Neural cell (in vitro differentiated cells): ENCODE data around the gene TYMP. TPM values are rescaled to one million over a fixed set of nuclear protein-coding genes. Genes with fewer than 3 reads are reported as not detected.

ENCODE experiments used
- H2AFZ ChIP-seq: fragments of 200-600, 300-800 bp; sonication (generic), shearing (Covaris generic); 2 replicates; pipeline ENCODE4 v1.6.0; 2014; ENCODE audit warnings: low read depth, mild to moderate bottlenecking, antibody characterized with exemption, low read length, moderate library complexity
- H3F3A ChIP-seq: fragments of 200-600 bp; shearing (Covaris generic); 2 replicates; pipeline ENCODE4 v1.6.1; 2016; ENCODE audit warnings: mild to moderate bottlenecking, moderate library complexity, mixed read lengths, antibody characterized with exemption, low read length; ENCODE audit not compliant: insufficient read depth, poor library complexity, severe bottlenecking
- H3K27ac ChIP-seq: fragments of 200-600, 300-800 bp; sonication (generic), shearing (Covaris generic); 2 replicates; pipeline ENCODE4 v1.5.1; 2014; ENCODE audit warnings: mild to moderate bottlenecking, low read length, moderate library complexity
- H3K27me3 ChIP-seq: fragments of 300-800, 200-600 bp; sonication (generic), shearing (Covaris generic); 2 replicates; pipeline ENCODE4 v1.6.0; 2014; ENCODE audit warnings: mild to moderate bottlenecking, low read depth, low read length, moderate library complexity; ENCODE audit not compliant: insufficient read depth
- H3K36me3 ChIP-seq: fragments of 300-800, 200-600 bp; sonication (generic), shearing (Covaris generic); 2 replicates; pipeline ENCODE4 v1.5.1; 2014; ENCODE audit warnings: mild to moderate bottlenecking, antibody characterized with exemption, low read length, moderate library complexity; ENCODE audit not compliant: insufficient read depth
- H3K4me2 ChIP-seq: fragments of 300-800, 200-600 bp; sonication (generic), shearing (Covaris generic); 2 replicates; pipeline ENCODE4 v1.6.0; 2014; ENCODE audit warnings: mild to moderate bottlenecking, low read length
- H3K4me3 ChIP-seq: fragments of 300-800, 200-600 bp; sonication (generic), shearing (Covaris generic); 2 replicates; pipeline ENCODE4 v1.5.1; 2014; ENCODE audit warnings: mild to moderate bottlenecking, low read length, moderate library complexity
- H3K79me2 ChIP-seq: fragments of 200-600 bp; shearing (Covaris generic); replicated peaks from 2 replicates; pipeline ENCODE4 v1.6.0; 2014; ENCODE audit warnings: mild to moderate bottlenecking, low read length, moderate library complexity; ENCODE audit not compliant: insufficient read depth
- H3K9ac ChIP-seq: fragments of 300-800, 200-600 bp; sonication (generic), shearing (Covaris generic); 2 replicates; pipeline ENCODE4 v1.6.1; 2016; ENCODE audit warnings: mild to moderate bottlenecking, low read length, mixed read lengths
- H3K9me2 ChIP-seq: fragments of 200-600 bp; shearing (Covaris generic); 2 replicates; pipeline ENCODE4 v1.6.1; 2016; ENCODE audit warnings: mild to moderate bottlenecking, low read length, mixed read lengths; ENCODE audit not compliant: insufficient read depth
- H3K9me3 ChIP-seq: fragments of 200-600, 300-800 bp; sonication (generic), shearing (Covaris generic); 2 replicates; pipeline ENCODE4 v1.6.1; 2016; ENCODE audit warnings: mild to moderate bottlenecking, mixed run types, low read length, moderate library complexity, mixed read lengths
- H4K20me1 ChIP-seq: fragments of 200-600 bp; shearing (Covaris generic); 2 replicates; pipeline ENCODE4 v1.6.1; 2016; ENCODE audit warnings: mild to moderate bottlenecking, mixed run types; ENCODE audit not compliant: insufficient read depth
- EP300 ChIP-seq: fragments of 450-650 bp; conservative IDR thresholded peaks from 2 replicates; pipeline ENCODE4 v1.6.1; 2014; ENCODE audit warnings: antibody characterized with exemption, mild to moderate bottlenecking, moderate library complexity; ENCODE audit not compliant: poor library complexity, severe bottlenecking
- EZH2 ChIP-seq: fragments of 200-600, 300-800 bp; shearing (Covaris generic), sonication (generic); IDR thresholded peaks from 2 replicates; pipeline ENCODE4 v1.6.1; 2014; ENCODE audit warnings: antibody characterized with exemption, low read length, borderline replicate concordance, mild to moderate bottlenecking; ENCODE audit not compliant: insufficient read depth, poor library complexity, severe bottlenecking
- MXI1 ChIP-seq: fragments of 450-650 bp; conservative IDR thresholded peaks from 2 replicates; pipeline ENCODE4 v1.6.1; 2014; ENCODE audit warnings: antibody characterized with exemption, mild to moderate bottlenecking; ENCODE audit not compliant: poor library complexity, severe bottlenecking
- POLR2AphosphoS5 ChIP-seq: IDR thresholded peaks from 2 replicates; pipeline ENCODE4 v1.6.1; 2012
- RAD21 ChIP-seq: fragments of 450-650 bp; conservative IDR thresholded peaks from 2 replicates; pipeline ENCODE4 v1.6.1; 2014; ENCODE audit warnings: antibody characterized with exemption, mild to moderate bottlenecking, moderate library complexity
- SMC3 ChIP-seq: fragments of 450-650 bp; conservative IDR thresholded peaks from 2 replicates; pipeline ENCODE4 v1.6.1; 2014; ENCODE audit warnings: antibody characterized with exemption, mild to moderate bottlenecking, moderate library complexity; ENCODE audit not compliant: poor library complexity
- TAF1 ChIP-seq: IDR thresholded peaks from 2 replicates; pipeline ENCODE4 v1.6.1; 2012; ENCODE audit warnings: low read depth
- polyA plus RNA-seq: library from polyadenylated mRNA; depleted of rRNA; stranded (reverse); fragments of >200 nt; gene quantifications from 2 replicates; pipeline ENCODE4 v1.2.3, GENCODE V29; 2014
- TF ChIP-seq, protein P1 (sequence below): fragments of 450-650 bp; IDR thresholded peaks from 2 replicates; pipeline ENCODE4 v1.5.1; 2014; ENCODE audit warnings: antibody characterized with exemption, mild to moderate bottlenecking, moderate library complexity; ENCODE audit not compliant: poor library complexity, severe bottlenecking
- TF ChIP-seq, protein P2 (sequence below): IDR thresholded peaks from 2 replicates; pipeline ENCODE4 v1.6.1; 2012; ENCODE audit warnings: borderline replicate concordance

Gene TYMP
- polyA plus RNA-seq, 1 donor from 2014 or later = 0.87 TPM

- Histone ChIP-seq H3K4me2 (no peak overlapping the region), H3K36me3 (no peaks in the 10 kb centered on the region), H4K20me1 (no peaks in the 10 kb centered on the region), H3K27me3 (peaks cover 32% of the 10 kb centered on the region), H2AFZ (no peak overlapping the region), H3F3A (no peaks in the 10 kb centered on the region), H3K27ac (no peak overlapping the region), H3K4me3 (no peak overlapping the region), H3K9me3 (no peaks in the 10 kb centered on the region), H3K9me2 (no peaks in the 10 kb centered on the region), H3K9ac (no peak overlapping the region), H3K79me2 (no peaks in the 10 kb centered on the region)
- TF ChIP-seq, protein P1, sequence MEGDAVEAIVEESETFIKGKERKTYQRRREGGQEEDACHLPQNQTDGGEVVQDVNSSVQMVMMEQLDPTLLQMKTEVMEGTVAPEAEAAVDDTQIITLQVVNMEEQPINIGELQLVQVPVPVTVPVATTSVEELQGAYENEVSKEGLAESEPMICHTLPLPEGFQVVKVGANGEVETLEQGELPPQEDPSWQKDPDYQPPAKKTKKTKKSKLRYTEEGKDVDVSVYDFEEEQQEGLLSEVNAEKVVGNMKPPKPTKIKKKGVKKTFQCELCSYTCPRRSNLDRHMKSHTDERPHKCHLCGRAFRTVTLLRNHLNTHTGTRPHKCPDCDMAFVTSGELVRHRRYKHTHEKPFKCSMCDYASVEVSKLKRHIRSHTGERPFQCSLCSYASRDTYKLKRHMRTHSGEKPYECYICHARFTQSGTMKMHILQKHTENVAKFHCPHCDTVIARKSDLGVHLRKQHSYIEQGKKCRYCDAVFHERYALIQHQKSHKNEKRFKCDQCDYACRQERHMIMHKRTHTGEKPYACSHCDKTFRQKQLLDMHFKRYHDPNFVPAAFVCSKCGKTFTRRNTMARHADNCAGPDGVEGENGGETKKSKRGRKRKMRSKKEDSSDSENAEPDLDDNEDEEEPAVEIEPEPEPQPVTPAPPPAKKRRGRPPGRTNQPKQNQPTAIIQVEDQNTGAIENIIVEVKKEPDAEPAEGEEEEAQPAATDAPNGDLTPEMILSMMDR = no peak
- TF ChIP-seq TAF1 (no peak), MXI1 (no peak), POLR2AphosphoS5 (no peak), RAD21 (no peak), SMC3 (no peak), EZH2 (no peak), EP300 (no peak)
- TF ChIP-seq, protein P2, sequence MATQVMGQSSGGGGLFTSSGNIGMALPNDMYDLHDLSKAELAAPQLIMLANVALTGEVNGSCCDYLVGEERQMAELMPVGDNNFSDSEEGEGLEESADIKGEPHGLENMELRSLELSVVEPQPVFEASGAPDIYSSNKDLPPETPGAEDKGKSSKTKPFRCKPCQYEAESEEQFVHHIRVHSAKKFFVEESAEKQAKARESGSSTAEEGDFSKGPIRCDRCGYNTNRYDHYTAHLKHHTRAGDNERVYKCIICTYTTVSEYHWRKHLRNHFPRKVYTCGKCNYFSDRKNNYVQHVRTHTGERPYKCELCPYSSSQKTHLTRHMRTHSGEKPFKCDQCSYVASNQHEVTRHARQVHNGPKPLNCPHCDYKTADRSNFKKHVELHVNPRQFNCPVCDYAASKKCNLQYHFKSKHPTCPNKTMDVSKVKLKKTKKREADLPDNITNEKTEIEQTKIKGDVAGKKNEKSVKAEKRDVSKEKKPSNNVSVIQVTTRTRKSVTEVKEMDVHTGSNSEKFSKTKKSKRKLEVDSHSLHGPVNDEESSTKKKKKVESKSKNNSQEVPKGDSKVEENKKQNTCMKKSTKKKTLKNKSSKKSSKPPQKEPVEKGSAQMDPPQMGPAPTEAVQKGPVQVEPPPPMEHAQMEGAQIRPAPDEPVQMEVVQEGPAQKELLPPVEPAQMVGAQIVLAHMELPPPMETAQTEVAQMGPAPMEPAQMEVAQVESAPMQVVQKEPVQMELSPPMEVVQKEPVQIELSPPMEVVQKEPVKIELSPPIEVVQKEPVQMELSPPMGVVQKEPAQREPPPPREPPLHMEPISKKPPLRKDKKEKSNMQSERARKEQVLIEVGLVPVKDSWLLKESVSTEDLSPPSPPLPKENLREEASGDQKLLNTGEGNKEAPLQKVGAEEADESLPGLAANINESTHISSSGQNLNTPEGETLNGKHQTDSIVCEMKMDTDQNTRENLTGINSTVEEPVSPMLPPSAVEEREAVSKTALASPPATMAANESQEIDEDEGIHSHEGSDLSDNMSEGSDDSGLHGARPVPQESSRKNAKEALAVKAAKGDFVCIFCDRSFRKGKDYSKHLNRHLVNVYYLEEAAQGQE = no peak
Observed at GRCh38 chr22:50482107-50483074, 47.4 kb downstream of the TYMP start.

DNA sequence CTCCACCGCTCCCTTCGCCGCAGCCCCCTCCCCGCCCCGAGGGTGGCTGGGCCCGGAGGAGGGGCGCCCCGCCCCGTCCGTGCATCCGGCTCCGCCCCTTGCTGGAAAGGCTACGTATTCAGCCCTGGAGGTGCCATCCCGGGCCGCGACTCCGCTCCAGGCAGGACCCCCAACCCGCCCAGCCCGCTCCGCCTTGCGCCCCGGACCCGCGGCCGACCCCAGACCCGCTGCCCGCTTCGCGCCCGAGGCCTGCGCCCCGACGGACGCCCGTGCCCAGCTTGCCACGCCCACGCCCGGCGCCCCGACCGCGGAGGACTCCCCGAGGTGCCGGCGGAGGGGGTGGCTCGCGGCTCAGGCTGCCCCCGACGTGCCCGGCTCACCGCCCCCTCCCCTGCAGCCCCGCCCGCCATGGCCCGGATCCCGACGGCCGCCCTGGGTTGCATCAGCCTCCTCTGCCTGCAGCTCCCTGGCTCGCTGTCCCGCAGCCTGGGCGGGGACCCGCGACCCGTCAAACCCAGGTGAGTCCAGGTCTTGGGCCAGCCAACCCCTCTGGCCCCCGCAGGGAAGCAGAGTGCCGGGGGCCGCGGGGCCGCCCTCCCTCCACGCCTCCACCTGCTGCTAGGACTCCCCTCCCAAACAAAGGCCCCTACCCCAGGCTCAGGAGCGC, 48.2 kb downstream of the TYMP start, which contains the start of gene ADM2:
TSS of gene ADM2 (plus strand) at position 104 of the 667 bp plus-strand sequence. CDS start at position 409, 305 bp downstream.
- Histone ChIP-seq H2AFZ (no peak within 1 kb of the TSS), H3K4me3 (no peak within 1 kb of the TSS), H4K20me1 (no peaks in the 10 kb centered on the region), H3K27ac (no peak within 1 kb of the TSS), H3K9me2 (no peaks in the 10 kb centered on the region), H3K79me2 (no peaks in the 10 kb centered on the region), H3K9ac (no peak within 1 kb of the TSS), H3K27me3 (peaks cover 32% of the 10 kb centered on the region), H3F3A (no peaks in the 10 kb centered on the region), H3K4me2 (no peak within 1 kb of the TSS), H3K9me3 (no peaks in the 10 kb centered on the region), H3K36me3 (no peaks in the 10 kb centered on the region)
- TF ChIP-seq EZH2 = no peak
- TF ChIP-seq RAD21 = no peak
- no peak for TF ChIP-seq TAF1
- no peak for TF ChIP-seq MXI1
- TF ChIP-seq POLR2AphosphoS5 = no peak
- no peak for TF ChIP-seq SMC3
- TF ChIP-seq, protein P1 = no peak
- no peak for TF ChIP-seq EP300
- TF ChIP-seq, protein P2 = no peak
